Measurements from ENCODE around the gene ANKRD12. TPM values are rescaled to one million over a fixed set of nuclear protein-coding genes. Genes with fewer than 3 reads are reported as not detected.

Gene ANKRD12
- total and polyA plus RNA-seq, 9 donors, result 8.8 to 115 (median 72.9) TPM

GRCh38 chr18:9211955-9212354, 75.4 kb downstream of the ANKRD12 start:
- Histone ChIP-seq H3K4me1 (ENCODE audit: insufficient read depth) (no peaks in the 10 kb centered on the region), H3K27me3 (no peaks in the 10 kb centered on the region), H3K36me3 (no peaks in the 10 kb centered on the region), H3K9me3 (no peaks in the 10 kb centered on the region), H3K4me3 (no peak overlapping the region), H3K27ac (no peak overlapping the region)
- 90 to 96% (median 90%) methylated on average over 1 of the region's 1 CpG for WGBS, 3 donors
- intact Hi-C loops (cut with DNase I), result no loop called here
- DNase-seq, result no peak
- TF ChIP-seq CTCF (IDR thresholded peaks at IDR 0.05), result no peak
- no peak for TF ChIP-seq EP300 (IDR thresholded peaks at IDR 0.05)
- TF ChIP-seq POLR2A (IDR thresholded peaks at IDR 0.05), result no peak

GRCh38 chr18:9215221-9215933, 78.8 kb downstream of the ANKRD12 start:
- no peak for DNase-seq
- H3K4me3 ChIP-seq, result no peak overlapping the region
- no peak overlapping the region for H3K27ac ChIP-seq
- H3K27me3 ChIP-seq, result no peaks in the 10 kb centered on the region
- TF ChIP-seq EP300 (IDR thresholded peaks at IDR 0.05), result no peak
- TF ChIP-seq POLR2A (IDR thresholded peaks at IDR 0.05), result no peak
- no peak for TF ChIP-seq CTCF (IDR thresholded peaks at IDR 0.05)
- H3K36me3 ChIP-seq, result no peaks in the 10 kb centered on the region
- no peaks in the 10 kb centered on the region for H3K9me3 ChIP-seq
- no peaks in the 10 kb centered on the region for H3K4me1 ChIP-seq (ENCODE audit: insufficient read depth)
- WGBS, 3 donors, result 62 to 82% (median 76%) methylated on average over 6 of the region's 6 CpGs
- intact Hi-C loops (cut with DNase I), result no loop called here

- no peak overlapping the region for H3K27ac ChIP-seq
- H3K9me3 ChIP-seq, result no peaks in the 10 kb centered on the region
- no peaks in the 10 kb centered on the region for H3K4me1 ChIP-seq (ENCODE audit: insufficient read depth)
- H3K4me3 ChIP-seq, result no peak overlapping the region
- no peak for DNase-seq
- intact Hi-C loops (cut with DNase I), result no loop called here
- WGBS, 3 donors, result 95 to 99% (median 97%) methylated on average over 3 of the region's 3 CpGs
- no peak for TF ChIP-seq CTCF (IDR thresholded peaks at IDR 0.05)
- no peaks in the 10 kb centered on the region for H3K36me3 ChIP-seq
- H3K27me3 ChIP-seq, result no peaks in the 10 kb centered on the region
These were observed 79.9 kb downstream of the ANKRD12 start for GRCh38 chr18:9216459-9216858.

GRCh38 chr18:9217743-9218451, 81.3 kb downstream of the ANKRD12 start:
- 71 to 89% (median 80%) methylated on average over 3 of the region's 3 CpGs for WGBS, 3 donors
- no peaks in the 10 kb centered on the region for H3K27me3 ChIP-seq
- H3K4me3 ChIP-seq, result no peak overlapping the region
- no peak for DNase-seq
- TF ChIP-seq POLR2A (IDR thresholded peaks at IDR 0.05), result no peak
- TF ChIP-seq CTCF (IDR thresholded peaks at IDR 0.05), result no peak
- no peak for TF ChIP-seq EP300 (IDR thresholded peaks at IDR 0.05)
- H3K36me3 ChIP-seq, result no peaks in the 10 kb centered on the region
- H3K27ac ChIP-seq, result no peak overlapping the region
- H3K9me3 ChIP-seq, result no peaks in the 10 kb centered on the region
- no peaks in the 10 kb centered on the region for H3K4me1 ChIP-seq (ENCODE audit: insufficient read depth)
- intact Hi-C loops (cut with DNase I), result no loop called here
